Stimulated activated CD4-positive, alpha-beta T cell treated with anti-CD3 and anti-CD28 coated beads, Interleukin-15, amount 100 ng/mL, for 24 hours (primary cell): Measurements from ENCODE around the gene DFFA.
"Not testable (repeated sequence)": the region's sequence is repeated elsewhere in the genome, so short reads cannot be mapped to it uniquely, and the experiment has no call there.

ENCODE experiments used
- DNase-seq: peaks from one replicate; pipeline ENCODE4 v3.0.0-alpha.2; 2020

The DFFA gene, protein sequence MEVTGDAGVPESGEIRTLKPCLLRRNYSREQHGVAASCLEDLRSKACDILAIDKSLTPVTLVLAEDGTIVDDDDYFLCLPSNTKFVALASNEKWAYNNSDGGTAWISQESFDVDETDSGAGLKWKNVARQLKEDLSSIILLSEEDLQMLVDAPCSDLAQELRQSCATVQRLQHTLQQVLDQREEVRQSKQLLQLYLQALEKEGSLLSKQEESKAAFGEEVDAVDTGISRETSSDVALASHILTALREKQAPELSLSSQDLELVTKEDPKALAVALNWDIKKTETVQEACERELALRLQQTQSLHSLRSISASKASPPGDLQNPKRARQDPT

DNA sequence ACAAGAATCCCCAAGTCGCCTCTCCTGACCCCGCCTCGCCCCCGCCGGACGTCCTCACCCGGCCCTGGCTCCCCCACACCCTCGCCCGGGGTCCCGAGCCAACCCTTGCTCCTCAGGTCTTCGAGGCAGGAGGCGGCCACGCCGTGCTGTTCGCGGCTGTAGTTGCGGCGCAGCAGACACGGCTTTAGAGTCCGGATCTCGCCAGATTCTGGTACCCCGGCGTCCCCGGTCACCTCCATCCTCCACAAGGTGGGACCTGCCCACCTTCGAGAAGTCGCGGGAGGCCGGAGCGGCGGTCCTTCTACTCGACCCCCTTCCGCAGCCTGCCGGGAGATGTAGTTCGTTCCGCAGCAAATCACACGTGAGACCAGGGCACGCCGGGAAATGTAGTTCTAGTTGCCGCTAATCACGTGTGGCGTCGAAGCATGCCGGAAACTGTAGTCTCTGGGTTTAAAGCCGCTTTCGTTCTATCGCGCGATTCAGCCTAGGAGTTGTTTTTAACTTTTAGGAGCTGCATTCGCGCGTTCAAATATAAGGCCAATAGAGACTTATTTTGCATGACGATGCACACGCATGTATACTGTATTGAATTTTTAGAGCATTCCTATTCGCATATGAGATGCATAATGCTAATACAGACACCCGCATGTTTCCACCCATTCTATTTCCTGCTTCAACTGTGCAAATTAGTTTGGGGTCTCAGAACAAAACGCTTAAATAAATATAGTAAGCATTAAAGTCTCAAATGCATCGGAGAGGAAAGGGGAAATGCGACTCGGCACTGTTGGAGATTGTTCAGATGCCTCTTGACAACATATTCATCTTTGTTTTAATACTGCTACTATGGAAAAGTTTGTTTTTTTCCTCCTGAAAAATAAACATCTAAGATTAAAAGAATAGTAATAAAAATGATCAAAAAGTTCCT is at the start of gene DFFA:
Gene DFFA, minus strand, starts transcription at position 310 of the 925 bp plus-strand sequence. Its CDS starts 71 bp downstream, at position 239.
- DNase-seq: peak; percentile 95

DNA sequence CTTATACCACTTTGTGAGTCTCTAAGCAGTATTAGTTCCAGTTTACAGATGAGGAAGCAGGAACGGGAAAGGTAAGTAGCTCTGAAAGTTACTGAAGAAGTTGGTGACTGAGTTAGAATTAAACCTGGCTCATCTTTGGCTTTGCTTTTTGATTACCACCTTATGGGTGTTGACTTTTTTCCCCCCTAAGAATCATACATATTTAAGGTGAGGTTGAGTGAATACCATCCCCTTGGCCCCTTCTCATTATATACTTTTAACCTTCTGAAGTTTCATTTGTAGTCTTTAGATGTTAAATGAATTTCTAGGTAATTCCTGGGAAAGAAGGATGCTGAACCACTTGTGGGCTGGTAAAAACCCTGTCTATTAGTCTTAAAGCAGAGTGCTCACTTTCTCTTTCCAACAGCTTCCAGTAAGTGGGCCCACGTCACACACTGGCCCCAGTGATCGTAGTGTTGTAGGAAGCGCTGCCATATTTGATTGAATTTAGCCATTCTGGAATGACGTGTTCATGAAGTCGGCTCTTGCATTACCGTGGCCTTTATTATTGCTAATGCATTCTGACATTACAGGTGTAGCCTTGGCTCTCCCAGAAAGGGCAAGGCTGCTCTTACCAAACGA is 49.3 kb upstream of the DFFA start:
- no peak for DNase-seq

DNA sequence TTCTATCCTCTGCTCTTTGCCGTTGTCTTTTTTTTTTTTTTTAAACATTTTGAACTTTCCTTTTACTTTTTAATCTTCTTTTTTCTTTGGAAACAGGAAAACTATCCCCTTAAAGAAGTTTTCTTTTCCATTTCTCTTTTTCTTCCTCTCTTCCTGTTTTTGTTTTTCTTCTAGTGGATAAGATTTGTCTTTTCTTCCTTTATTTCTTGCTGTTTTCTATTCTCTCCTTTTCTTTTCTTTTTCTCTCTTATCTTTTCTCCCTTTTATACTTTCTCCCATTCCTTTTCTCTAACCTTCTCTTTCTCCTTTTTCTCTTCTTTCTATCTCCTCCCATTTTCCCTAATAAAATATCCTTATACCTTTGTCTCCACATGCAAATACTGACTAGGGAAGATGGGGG is 48.6 kb upstream of the DFFA start:
- no peak for DNase-seq

DNA sequence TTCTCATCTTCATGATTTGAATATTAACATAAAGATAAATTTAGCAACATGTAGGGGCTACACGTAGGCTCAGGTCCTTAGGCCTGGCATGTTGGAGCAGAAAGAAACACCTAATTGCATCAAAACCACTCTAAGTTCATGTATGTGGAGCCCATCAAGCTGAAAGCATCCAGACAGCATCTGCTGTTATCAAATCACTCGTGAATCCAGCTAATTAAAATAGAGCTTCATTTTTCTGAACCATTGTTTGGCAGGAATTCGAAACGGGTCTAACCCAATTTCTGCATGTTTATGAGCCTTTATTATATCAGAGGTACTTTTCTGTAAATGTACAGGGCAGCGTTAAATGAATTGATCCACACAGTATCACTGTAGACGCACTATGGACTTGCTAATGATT is 48.2 kb upstream of the DFFA start:
- DNase-seq: no peak

DNA sequence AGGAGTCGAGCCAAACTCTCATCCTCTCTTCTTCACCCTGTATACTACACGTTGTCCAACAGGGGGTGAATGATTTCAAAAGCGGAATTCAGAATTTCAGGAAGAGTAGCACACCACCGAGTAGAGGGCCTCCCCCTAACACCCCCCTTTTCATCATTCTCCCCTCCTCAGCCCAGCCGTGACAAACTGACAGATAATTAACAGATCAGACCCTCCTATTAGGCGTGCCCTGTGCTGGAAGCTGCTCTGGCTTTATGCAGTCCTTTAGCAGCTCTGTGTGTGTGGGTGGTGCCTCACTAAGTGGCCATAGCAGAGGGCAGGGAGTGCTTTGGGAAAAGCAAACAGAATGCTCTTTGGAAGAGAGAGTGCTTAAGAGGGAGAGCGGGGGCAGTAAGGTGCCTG is 46.7 kb upstream of the DFFA start:
- DNase-seq: no peak

DNA sequence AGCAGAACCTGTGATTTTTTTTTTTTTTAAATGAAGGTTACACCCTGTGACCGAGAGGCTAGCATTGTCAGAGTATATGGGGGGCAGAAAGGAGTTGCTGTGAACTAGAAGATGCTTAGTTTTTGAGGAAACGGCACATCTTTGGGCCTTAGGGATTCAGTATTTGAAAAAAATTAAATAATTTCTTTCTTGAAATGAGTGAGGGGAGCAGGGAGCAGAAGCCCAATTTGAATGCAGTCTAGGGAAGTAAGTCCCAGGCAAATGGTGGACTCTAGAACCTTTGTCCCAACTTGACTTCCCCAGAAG is 45.3 kb upstream of the DFFA start:
- no peak for DNase-seq

DNA sequence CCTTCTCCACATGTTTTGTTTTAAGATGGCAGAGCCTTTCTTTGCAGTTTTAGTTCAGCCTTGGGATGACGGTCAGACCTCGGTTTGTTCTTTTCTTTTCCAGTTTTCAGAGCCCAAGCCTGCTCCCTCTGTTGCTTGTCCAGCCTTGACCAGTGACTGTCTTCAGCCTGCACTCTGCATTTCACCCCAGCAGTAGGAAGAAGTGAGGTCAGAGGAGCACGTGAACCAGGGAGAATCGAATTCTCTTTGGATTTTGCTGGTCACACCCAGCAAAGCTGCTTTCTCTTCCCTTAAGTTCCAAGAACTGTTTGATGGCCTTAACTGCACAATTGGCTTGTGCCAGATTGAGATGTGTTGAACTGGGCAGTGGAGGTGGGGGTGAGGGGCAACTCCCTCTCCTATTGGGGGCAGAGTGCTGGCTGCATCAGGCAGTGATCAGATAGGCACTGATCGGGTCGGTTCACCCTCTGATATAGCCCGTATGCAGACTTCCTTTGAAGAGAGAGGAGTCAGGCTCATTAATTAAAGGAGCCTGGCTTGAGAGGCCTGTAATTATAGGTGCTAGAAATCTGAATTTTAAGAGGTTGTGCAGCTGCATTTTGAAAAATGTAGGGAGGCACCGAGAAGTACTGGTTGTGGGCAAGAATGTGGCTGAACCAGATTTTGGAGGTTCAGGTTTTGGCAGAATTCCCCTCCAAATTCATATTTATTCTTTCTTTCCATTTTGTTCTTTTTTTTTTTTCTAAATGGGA is 44.8 kb upstream of the DFFA start:
- no peak for DNase-seq

DNA sequence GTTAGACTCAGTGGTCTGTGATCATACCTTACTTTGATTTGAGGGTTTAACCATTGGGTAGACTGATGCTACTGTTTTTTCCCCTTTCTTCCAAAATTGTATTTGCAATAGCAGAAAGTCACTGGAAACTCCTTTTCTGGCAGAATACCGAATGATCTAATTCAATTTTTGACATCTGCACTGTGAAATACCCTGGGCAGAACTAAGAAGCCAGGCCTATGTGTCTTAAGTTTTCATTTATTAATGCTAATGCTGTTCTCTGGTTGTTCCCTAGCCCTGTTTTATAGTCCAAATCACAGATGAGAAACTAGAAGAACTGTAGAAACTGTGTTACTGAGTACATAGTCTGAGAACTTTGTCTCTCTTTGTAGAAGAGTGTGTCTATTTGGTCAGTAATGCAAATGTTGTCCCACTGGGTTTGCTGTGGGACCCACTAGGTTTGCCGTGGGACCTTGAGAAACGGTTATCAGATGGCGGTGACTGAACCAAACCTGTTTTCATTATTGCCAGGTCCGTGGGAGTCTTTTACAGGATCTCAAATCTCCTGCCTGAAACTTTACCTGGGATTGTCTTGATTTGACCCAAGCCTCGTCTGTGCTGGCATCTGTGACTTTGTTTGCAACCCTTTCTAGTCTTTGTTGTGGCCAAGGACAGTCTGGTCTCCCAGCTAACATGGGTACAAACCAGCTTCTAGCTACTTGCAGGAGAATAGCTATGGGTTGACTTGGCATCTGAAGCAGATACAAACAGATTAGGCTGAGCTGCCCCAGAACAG is 43.8 kb upstream of the DFFA start:
- DNase-seq: no peak

DNA sequence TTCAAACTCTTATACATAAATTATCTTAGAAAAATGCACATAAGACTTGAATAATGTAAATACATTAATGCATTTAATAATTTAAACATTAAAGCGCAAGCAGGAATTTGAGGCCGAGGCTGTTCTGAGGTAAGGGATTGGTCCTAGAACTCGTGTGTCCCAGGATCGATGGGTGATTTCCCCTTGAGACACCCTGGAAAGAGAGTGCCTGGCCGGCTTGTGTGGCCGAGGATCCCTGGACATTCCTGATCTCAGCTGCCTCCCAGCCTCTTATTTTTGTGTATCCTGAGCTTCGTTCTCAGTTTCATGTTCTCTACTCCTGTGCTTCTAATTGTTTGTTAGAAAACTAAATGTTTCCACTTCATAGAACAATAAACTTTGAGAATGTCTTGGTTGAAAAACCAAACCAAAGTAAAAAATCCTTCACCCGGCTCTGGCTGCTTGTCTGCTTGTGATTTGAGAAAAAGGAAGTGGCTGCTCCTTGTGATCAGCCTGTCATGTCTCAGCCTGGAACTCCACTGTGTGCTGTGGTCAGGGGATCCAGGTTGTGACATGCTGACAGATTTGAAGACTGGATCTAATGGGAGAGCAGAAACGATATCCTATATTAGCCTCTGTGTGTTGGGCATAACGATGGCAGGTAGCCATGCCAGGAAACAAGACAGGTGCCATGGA is 43.1 kb upstream of the DFFA start:
- no peak for DNase-seq

DNA sequence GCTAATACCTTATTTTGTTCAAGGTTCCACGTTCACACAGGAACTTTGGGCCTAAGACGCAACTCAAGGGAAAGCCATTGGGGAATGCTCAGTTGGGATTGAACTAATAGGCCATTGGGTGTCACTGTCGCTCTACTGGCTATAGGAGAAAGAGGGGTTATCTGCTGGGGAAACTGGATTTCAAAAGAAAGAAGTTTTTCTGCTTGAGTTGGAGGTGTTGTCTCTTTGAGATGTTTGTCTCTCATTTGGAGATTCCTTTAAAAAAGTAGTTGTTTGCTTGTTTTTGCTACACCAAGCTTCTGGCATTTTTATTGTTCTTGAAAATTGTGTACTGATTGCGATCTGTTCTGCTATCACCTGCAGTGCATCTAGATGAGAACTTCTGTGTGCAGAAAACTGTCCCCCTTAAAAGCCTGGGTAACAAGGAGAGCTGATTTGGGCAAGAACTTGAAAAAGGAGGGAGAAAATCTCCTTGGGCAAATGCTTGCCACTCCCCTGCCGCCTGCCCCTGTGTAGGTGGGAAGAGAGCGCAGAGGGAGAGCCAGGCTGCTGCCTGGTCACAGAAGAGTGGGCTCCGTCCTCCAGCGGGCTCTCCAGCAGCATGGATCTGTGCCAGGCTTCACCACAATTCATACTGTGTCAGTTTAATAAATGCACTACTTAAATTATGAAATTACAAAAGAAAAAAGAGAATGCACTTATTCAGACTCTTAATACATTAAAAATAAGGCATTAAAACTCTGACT is 42.3 kb upstream of the DFFA start:
- DNase-seq: no peak

DNA sequence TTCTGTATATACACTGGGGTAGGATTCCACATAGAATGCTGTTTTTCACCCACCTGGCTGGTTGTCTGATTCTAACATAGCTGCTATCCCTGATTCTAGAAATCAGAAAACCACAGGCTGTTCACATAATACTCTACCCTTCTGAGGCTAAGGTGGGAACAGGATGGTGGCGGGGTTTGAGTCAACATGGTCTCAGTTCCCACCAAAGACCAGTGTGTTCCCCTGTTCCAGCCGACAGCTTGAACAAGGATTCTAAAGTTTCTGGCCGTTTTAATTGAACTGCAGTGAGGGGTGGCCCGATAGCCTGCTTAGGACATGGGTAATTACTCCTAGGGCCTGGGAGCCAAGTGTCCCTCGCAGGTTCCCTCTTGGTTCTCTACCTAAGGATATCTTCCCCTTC is 40.9 kb upstream of the DFFA start:
- no peak for DNase-seq

DNA sequence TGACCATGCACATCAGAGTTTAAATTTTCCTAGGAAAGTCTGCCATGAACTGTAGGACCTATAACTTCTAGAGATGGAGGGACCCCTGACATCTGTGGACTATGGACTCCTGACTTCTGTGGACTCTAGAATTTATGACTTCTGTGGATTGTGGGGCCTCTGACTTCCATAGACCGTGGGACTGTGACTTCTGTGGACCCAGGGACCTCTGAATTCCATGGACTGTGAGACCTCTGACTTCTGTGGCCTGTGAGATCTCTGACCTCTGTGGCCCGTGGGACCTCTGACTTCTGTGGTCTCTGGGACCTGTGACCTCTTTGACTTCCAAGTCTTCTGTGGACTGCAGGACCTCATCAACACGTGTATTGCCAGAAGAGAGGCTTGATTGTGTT is 39.2 kb upstream of the DFFA start:
- no peak for DNase-seq

DNA sequence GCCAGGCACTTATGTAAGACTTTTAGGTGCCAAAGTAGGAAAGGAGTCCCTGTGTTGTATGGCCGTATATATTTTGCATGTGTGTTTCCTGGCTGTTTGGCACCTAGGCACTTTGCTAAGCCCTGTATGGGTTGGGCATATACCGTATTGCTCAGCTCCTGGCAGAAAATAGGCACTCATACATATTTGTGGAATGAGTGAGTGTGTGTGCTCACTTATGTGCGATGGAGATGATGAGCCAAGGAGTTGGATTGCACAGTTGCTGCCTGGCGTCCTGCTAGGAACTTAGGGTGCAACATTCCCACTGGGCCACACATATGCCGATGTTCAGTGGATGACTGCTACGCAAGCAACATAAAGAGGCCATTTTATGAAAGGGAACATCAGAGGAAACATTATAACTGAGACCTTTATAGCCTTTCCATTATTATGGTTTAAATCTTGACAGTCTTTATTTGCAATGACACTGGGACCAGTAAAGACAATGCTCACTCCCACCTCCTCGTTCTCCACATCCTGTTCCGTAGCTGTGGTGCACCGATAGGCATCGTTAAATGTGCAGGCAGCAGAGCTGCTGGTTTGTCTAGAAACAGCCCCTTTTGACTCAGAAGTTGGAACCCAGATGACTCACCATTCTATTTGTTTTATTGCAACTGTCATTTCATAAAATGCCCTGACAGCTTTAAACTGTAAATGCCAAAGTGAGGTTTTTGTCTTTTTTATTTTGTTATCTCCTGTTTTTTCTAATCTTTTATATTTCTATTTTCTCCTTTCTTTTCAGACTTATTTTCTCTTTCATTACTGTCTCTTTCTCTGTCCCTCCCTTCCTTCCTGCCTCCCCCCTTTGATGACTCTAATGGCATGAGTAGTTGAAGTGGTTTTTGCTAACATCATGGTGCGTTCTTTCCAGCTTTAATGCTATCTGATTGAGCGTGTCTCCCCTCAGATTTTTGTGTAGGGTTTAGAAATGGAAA is 38.5 kb upstream of the DFFA start:
- peak; percentile 86 for DNase-seq

DNA sequence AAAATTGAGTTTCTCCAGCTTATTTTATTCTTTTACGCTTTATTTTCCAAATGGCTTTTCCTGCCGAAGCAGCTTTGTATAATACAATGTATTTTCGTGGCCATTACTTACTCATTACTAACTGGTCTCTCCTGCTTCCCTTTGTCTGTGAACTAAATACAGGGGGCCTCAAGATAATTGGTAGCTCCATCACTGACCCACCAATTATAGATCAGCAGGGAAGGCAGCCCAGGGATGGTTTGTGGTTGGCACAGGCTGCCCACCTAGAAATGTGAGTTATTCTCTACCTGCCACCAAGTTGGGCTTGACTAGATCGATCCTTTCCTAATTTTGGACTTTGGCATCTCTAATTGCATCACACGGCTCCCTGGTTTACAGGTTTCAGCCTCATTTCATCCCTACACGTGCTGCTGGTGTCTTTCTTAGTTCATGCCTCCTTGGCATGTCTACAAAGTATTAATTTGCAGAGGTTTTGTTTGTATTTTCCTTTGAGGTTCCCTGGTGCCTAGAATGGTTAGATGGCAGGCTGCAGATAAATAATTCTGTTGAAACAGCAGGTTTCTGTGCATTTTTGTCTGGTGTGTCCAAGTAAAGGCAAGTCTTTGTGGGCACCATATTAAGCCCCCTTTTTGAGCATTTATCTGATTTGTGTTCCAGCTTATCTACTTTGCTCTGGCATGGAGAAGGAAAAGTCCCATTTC is 37.6 kb upstream of the DFFA start:
- no peak for DNase-seq

DNA sequence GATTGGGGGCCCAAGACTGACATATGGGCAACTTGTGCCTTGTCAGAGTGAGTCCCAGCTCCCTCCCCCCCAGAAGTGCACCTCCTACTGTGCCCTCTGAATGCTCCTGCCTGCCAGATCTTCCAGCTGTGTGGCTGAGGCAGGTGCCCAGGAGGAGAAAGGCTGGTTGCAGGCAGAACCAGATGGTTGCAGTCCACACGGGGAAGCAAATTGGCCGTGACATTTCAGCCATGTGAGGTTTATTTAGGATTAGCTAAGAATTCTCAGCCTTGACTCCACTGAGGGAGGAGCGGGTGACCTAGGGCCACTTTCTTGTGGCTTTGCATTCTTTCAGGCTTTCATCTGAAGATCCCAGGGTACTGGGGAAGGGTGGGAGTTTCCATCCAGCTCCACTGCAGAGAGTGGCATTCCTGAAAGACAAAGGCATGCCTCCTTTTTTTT is 36.2 kb upstream of the DFFA start:
- no peak for DNase-seq

DNA sequence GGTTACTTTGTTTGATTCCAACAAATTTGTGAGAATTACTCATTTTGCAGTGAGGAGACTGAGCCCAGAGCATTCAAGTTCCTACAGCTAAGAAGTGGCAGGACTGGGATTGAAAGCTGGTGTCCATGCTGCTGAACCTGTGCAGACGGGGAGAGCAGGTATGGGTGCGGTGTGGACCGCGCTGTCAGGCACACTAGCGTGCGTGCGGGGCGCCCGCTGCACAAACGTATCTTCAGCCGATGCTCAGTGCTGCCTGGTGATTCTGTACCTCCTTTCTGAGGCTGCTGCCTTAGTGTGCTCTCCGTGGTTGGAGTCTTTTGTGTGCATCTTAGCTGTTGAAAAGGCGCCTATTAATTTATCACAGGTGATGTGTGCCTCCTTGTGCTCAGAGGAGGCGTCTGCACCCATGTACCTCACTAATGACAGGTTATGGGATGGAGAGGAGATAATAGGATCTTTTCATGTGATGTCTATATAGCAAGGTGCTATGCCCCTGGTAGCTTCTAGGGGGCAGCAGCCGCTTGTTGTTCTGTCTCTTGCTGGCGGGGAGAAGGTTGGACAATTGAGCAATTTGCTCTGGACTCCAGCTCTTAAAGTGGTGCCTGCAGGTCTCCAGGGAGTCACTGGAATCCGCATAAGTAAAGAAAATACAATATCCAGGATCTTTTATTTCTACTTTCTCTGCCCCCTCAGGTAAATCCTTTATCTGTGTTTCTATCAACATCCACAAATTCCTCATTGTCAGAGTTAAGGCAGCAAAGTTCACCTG is 35.0 kb upstream of the DFFA start:
- peak; percentile 53 for DNase-seq

DNA sequence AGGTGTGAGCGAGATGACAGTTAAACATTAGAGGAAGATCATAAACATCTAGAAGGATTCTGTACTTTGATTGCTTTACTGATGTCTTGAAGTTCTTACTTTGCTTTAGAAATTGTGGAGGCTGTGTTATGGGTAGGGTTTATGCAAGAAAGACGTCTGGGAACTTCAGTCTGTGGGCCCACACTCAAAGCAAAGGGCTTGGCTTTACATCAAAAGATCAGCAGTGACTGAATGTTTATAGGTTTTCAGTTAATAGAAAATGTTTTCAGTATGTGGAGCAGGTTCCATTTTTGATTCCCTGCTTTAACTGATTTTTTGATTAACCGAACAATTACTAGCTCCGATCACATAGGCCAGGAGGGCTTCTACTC is 34.3 kb upstream of the DFFA start:
- no peak for DNase-seq

DNA sequence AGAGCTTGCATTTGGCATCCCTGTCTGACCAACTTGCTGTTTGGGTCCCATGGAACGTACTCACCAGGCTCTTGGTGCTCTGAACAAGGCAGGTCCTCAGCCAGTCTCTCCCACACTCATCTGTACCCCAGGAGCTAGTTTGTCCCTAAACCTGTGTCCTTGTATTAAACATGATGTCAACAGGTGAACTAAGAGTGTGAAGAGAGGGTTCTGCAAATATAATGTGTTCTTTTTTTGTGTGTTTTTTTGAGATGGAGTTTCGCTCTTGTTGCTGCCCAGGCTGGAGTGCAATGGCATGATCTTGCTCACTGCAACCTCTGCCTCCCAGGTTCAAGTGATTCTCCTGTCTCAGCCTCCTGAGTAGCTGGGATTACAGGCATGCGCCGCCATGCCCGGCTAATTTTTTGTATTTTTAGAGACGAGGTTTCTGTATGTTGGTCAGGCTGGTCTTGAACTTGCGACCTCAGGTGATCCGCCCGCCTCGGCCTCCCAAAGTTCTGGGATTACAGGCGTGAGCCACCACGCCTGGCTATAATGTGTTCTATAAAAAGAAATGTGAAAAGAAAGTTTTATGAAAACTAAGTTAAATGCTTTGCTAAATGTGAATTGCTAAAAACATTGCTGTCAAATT is 33.8 kb upstream of the DFFA start:
- not testable (repeated sequence) for DNase-seq
